Activated CD4-positive, CD25-positive, alpha-beta regulatory T cell treated with anti-CD3 and anti-CD28 coated beads, Interleukin-2, amount 50 U/mL, for 16 hours (primary cell): Measurements from ENCODE around the gene FLNA.
A peak's percentile ranks its signal among the peaks of the same experiment; 100 is the strongest.
"Not testable (repeated sequence)": the region's sequence is repeated elsewhere in the genome, so short reads cannot be mapped to it uniquely, and the experiment has no call there.

Experiments used
- DNase-seq: peaks from one replicate; pipeline ENCODE4 v3.0.0-alpha.2; 2020; ENCODE audit warnings: low read depth, low spot score

FLNA gene

GRCh38 chrX:154398668-154399526, 24.5 kb upstream of the FLNA start:
- peak; percentile 71 for DNase-seq

- DNase-seq: peak; percentile 76
These were observed 23.6 kb upstream of the FLNA start, which contains the start of gene RPL10 for GRCh38 chrX:154397888-154398667. Gene RPL10 (plus strand): TSS chrX:154398377. CDS start chrX:154398520, 143 bp downstream.

- DNase-seq: no peak
These were observed 22.8 kb upstream of the FLNA start for GRCh38 chrX:154396973-154397887.

- DNase-seq: not testable (repeated sequence)
These were observed 21.9 kb upstream of the FLNA start for GRCh38 chrX:154396363-154396762.

- DNase-seq: not testable (repeated sequence)
These were observed 15.6 kb upstream of the FLNA start for GRCh38 chrX:154389812-154390747.

GRCh38 chrX:154388649-154389048, 14.2 kb upstream of the FLNA start:
- DNase-seq: not testable (repeated sequence)

GRCh38 chrX:154388094-154388493, 13.7 kb upstream of the FLNA start:
- DNase-seq: not testable (repeated sequence)

GRCh38 chrX:154384284-154384892, 10.0 kb upstream of the FLNA start:
- DNase-seq: no peak

- DNase-seq: no peak
These were observed 9.2 kb upstream of the FLNA start for GRCh38 chrX:154383359-154384283.

- DNase-seq: no peak
These were observed 8.1 kb upstream of the FLNA start for GRCh38 chrX:154382483-154383069.

- no peak for DNase-seq
These were observed 6.8 kb upstream of the FLNA start for GRCh38 chrX:154381271-154381670.

GRCh38 chrX:154380787-154381186, 6.4 kb upstream of the FLNA start:
- no peak for DNase-seq

- no peak for DNase-seq
These were observed 5.7 kb upstream of the FLNA start for GRCh38 chrX:154380153-154380552.

- no peak for DNase-seq
These were observed 5.1 kb upstream of the FLNA start for GRCh38 chrX:154379569-154379951.

- DNase-seq: peak; percentile 92
These were observed 4.5 kb upstream of the FLNA start, which contains the start of gene EMD for GRCh38 chrX:154378799-154379568. Gene EMD (plus strand): TSS chrX:154379295. CDS start chrX:154379485, 190 bp downstream.

GRCh38 chrX:154378059-154378798, 3.8 kb upstream of the FLNA start:
- DNase-seq: no peak

- DNase-seq: no peak
These were observed 2.3 kb upstream of the FLNA start for GRCh38 chrX:154376774-154377173.
